B cell (primary cell): Measurements from ENCODE around the gene CCNK. TPM values are rescaled to one million over a fixed set of nuclear protein-coding genes. Genes with fewer than 3 reads are reported as not detected.

Source experiments
- ATAC-seq: fragments of 200-7000 bp; cut with Tn5 transposase; one replicate; pipeline ENCODE4 v1.10.0; 2021; ENCODE audit warnings: low read depth, mild to moderate bottlenecking, moderate number of reproducible peaks, moderate library complexity
- CTCF ChIA-PET: fragments of 350-600 bp; sonication (Branson Sonifier 250); formaldehyde crosslinking; loops from one replicate; lab custom pipeline; 2021; ENCODE audit warnings: antibody characterized with exemption, inconsistent platforms; lab: Charles Lee
- POLR2A ChIA-PET: fragments of 350-600 bp; sonication (Branson Sonifier 250); formaldehyde crosslinking; loops from one replicate; lab custom pipeline; 2021; ENCODE audit warnings: antibody characterized with exemption; lab: Charles Lee
- DNase-seq: peaks from one replicate; pipeline ENCODE4 v3.0.0; 2013
- H2AFZ ChIP-seq: 2 replicates; pipeline ENCODE4 v1.6.1; 2012; ENCODE audit warnings: mild to moderate bottlenecking, low read depth, low read length; ENCODE audit not compliant: insufficient read depth, poor library complexity, severe bottlenecking
- H3K27ac ChIP-seq, 2 donors: 1 replicate in 1 of 2; 2 replicates in 1 of 2; pipeline ENCODE4 v1.5.1; 2012 to 2013; ENCODE audit warnings: low read length in 2 of 2, mild to moderate bottlenecking in 2 of 2, moderate library complexity in 1 of 2
- H3K27me3 ChIP-seq, 4 experiments: fragments of 200-600 bp in 1 of 4; sonication (generic) in 1 of 4; replicated peaks in 1 of 4; 1 replicate in 2 of 4; 2 replicates in 2 of 4; pipeline versions ENCODE4 v1.6.1 to v1.7.0; 2013 to 2016; ENCODE audit warnings: low read length in 3 of 4, mild to moderate bottlenecking in 2 of 4, mixed read lengths in 1 of 4, moderate library complexity in 1 of 4; ENCODE audit not compliant: insufficient read depth in 4 of 4, control insufficient read depth in 3 of 4; ENCODE audit errors: control extremely low read depth in 1 of 4
- H3K36me3 ChIP-seq, 2 experiments: replicated peaks in 1 of 2; 1 replicate in 1 of 2; 2 replicates in 1 of 2; pipeline versions ENCODE4 v1.6.1 to v1.7.1; 2013; ENCODE audit warnings: low read length in 1 of 2; ENCODE audit not compliant: insufficient read depth in 2 of 2, control insufficient read depth in 1 of 2; ENCODE audit errors: control extremely low read depth in 1 of 2, extremely low read depth in 1 of 2
- H3K4me1 ChIP-seq, 2 donors: fragments of 200-600 bp in 1 of 2; sonication (generic) in 1 of 2; 1 replicate in 1 of 2; 2 replicates in 1 of 2; pipeline versions ENCODE4 v1.5.1 to v1.6.1; 2013 to 2017; ENCODE audit warnings: low read length in 2 of 2; ENCODE audit not compliant: control insufficient read depth in 2 of 2, insufficient read depth in 2 of 2
- H3K4me2 ChIP-seq: replicated peaks from 2 replicates; pipeline ENCODE3; 2012; ENCODE audit warnings: mild to moderate bottlenecking, low read depth, low read length; ENCODE audit not compliant: poor library complexity, severe bottlenecking
- H3K4me3 ChIP-seq, 5 experiments: fragments of 200-600 bp in 1 of 5; sonication (generic) in 1 of 5; 1 replicate in 3 of 5; 2 replicates in 2 of 5; pipeline versions ENCODE4 v1.5.1 to v1.7.0; 2011 to 2016; ENCODE audit warnings: low read length in 4 of 5, mild to moderate bottlenecking in 4 of 5, low read depth in 2 of 5, control low read depth in 1 of 5, moderate library complexity in 1 of 5; ENCODE audit not compliant: insufficient read depth in 1 of 5; ENCODE audit errors: control extremely low read depth in 1 of 5, extremely low read depth in 1 of 5
- H3K79me2 ChIP-seq: fragments of 200-600 bp; sonication (generic); one replicate; pipeline ENCODE4 v1.6.0; 2016; ENCODE audit warnings: low read length; ENCODE audit not compliant: control insufficient read depth, insufficient read depth
- H3K9ac ChIP-seq: fragments of 200-600 bp; sonication (generic); 2 replicates; pipeline ENCODE4 v1.6.1; 2017; ENCODE audit warnings: mild to moderate bottlenecking, low read length, moderate library complexity
- H3K9me3 ChIP-seq, 3 donors: one replicate each; pipeline versions ENCODE4 v1.6.1 to v1.7.1; 2013; ENCODE audit warnings: low read length in 2 of 3; ENCODE audit not compliant: control insufficient read depth in 2 of 3, insufficient read depth in 1 of 3; ENCODE audit errors: control extremely low read depth in 1 of 3
- H4K20me1 ChIP-seq: 2 replicates; pipeline ENCODE4 v1.6.0; 2012; ENCODE audit warnings: mild to moderate bottlenecking, low read length; ENCODE audit not compliant: insufficient read depth, control insufficient read depth, poor library complexity, severe bottlenecking
- H3K27ac Mint-ChIP-seq: one replicate; pipeline ENCODE4 v1.8.0; 2021; ENCODE audit warnings: mixed read lengths
- H3K27me3 Mint-ChIP-seq: one replicate; pipeline ENCODE4 v1.8.0; 2021; ENCODE audit warnings: mixed read lengths
- H3K4me1 Mint-ChIP-seq: one replicate; pipeline ENCODE4 v1.8.0; 2021; ENCODE audit warnings: mixed read lengths
- H3K4me3 Mint-ChIP-seq: one replicate; pipeline ENCODE4 v1.8.0; 2021; ENCODE audit warnings: mixed read lengths
- H3K9me3 Mint-ChIP-seq: one replicate; pipeline ENCODE4 v1.8.0; 2022; ENCODE audit warnings: mixed read lengths; ENCODE audit not compliant: insufficient read depth
- CTCF ChIP-seq: fragments of 200-600 bp; IDR thresholded peaks from one replicate; pipeline ENCODE4 v1.8.0; 2022; ENCODE audit warnings: antibody characterized with exemption, mild to moderate bottlenecking
- EZH2 ChIP-seq: IDR thresholded peaks from 2 replicates; pipeline ENCODE4 v1.6.1; 2012; ENCODE audit warnings: borderline replicate concordance, low read depth, mild to moderate bottlenecking, moderate library complexity, low read length; ENCODE audit not compliant: insufficient read depth, poor library complexity, severe bottlenecking
- WGBS: methylation state at CpG from one replicate; pipeline ENCODE4 v1.1.5; 2013; ENCODE audit warnings: missing lambda C conversion rate; ENCODE audit not compliant: insufficient coverage; 5-methylcytosine and 5-hydroxymethylcytosine counted together
- intact Hi-C: fragments of 100-400 bp; cut with micrococcal nuclease; formaldehyde crosslinking; loops from one replicate; pipeline ENCODE4 v1.10.0; 2022
- polyA plus RNA-seq: library from polyadenylated mRNA; depleted of rRNA; stranded (reverse); fragments of >200 nt; gene quantifications from 2 replicates; pipeline ENCODE4 v1.2.3, GENCODE V29; 2012
- total RNA-seq, 2 donors: library from RNA; stranded (reverse); fragments of 120-200 nt in 1 of 2; gene quantifications; 1 replicate in 1 of 2; 2 replicates in 1 of 2; pipeline versions ENCODE4 v1.2.3 to v1.2.4, GENCODE V29; 2013 to 2022

CCNK gene
- total and polyA plus RNA-seq, 2 donors (not counting 1 experiment from before 2014, with no cell fraction given): 17.5 to 82.0 TPM

GRCh38 chr14:99531251-99532096 is 50.3 kb downstream of the CCNK start:
- no peaks in the 10 kb centered on the region for H3K9me3 Mint-ChIP-seq
- ChIA-PET POLR2A (no interaction called here), CTCF (no interaction called here)

More at GRCh38 chr14:99531251-99532096, 50.3 kb downstream of the CCNK start:
- 60% methylated on average over 10 of the region's 14 CpGs for WGBS
- no peaks in the 10 kb centered on the region for H3K27me3 Mint-ChIP-seq
- Histone ChIP-seq H3K9ac (no peak overlapping the region), H3K4me2 (no peak overlapping the region), H3K4me3 (no peak overlapping the region), H3K36me3 (no peaks in the 10 kb centered on the region), H2AFZ (no peak overlapping the region), H3K9me3 (no peaks in the 10 kb centered on the region), H3K27ac (no peak overlapping the region), H3K79me2 (no peaks in the 10 kb centered on the region), H3K4me1 (no peaks in the 10 kb centered on the region), H4K20me1 (no peaks in the 10 kb centered on the region), H3K27me3 (no peaks in the 10 kb centered on the region)
- no peak overlapping the region for H3K4me3 Mint-ChIP-seq
- ATAC-seq (no peak), DNase-seq (no peak)
- intact Hi-C loops: no loop called here
- no peaks in the 10 kb centered on the region for H3K4me1 Mint-ChIP-seq
- no peak overlapping the region for H3K27ac Mint-ChIP-seq
- TF ChIP-seq CTCF (no peak), EZH2 (no peak)
